ENCODE measurements around the gene DHRSX. TPM values are rescaled to one million over a fixed set of nuclear protein-coding genes. Genes with fewer than 3 reads are reported as not detected.

Gene DHRSX
- polyA plus RNA-seq, 3 donors: 12.9 to 33.2 (median 28.3) TPM

GRCh38 chrX:2533424-2533823 lies 32.6 kb upstream of the DHRSX start:
- Histone ChIP-seq H3K4me2 (replicated peaks; ENCODE audit: extremely low read depth, low read length, poor library complexity, severe bottlenecking) (no peak overlapping the region), H3K4me1 (ENCODE audit: control insufficient read depth in 1 of 2, insufficient read depth in 2 of 2, low read length in 2 of 2) (no peaks in the 10 kb centered on the region), H2AFZ (ENCODE audit: insufficient read depth, low read depth, low read length, poor library complexity, severe bottlenecking) (no peak overlapping the region), H3K27me3 (ENCODE audit: control insufficient read depth in 2 of 2, insufficient read depth in 2 of 2, low read length in 2 of 2) (no peaks in the 10 kb centered on the region), H4K20me1 (ENCODE audit: insufficient read depth, low read length) (no peaks in the 10 kb centered on the region), H3K27ac (ENCODE audit: low read depth in 1 of 2, low read length in 2 of 2) (no peak overlapping the region), H3K9ac (ENCODE audit: insufficient read depth, low read length, poor library complexity, severe bottlenecking) (no peak overlapping the region), H3K36me3 (replicated peaks in 1 of 2; ENCODE audit: control insufficient read depth in 1 of 2, insufficient read depth in 2 of 2, low read length in 2 of 2) (no peaks in the 10 kb centered on the region), H3K79me2 (ENCODE audit: insufficient read depth, low read length) (no peaks in the 10 kb centered on the region), H3K9me3 (replicated peaks in 1 of 2; ENCODE audit: control insufficient read depth in 1 of 2, insufficient read depth in 1 of 2, low read length in 2 of 2) (no peaks in the 10 kb centered on the region), H3K4me3 (replicated peaks in 1 of 3; ENCODE audit: low read depth in 2 of 3, low read length in 3 of 3) (no peak overlapping the region)
- H3K4me3 Mint-ChIP-seq: no peak overlapping the region
- no peaks in the 10 kb centered on the region for H3K36me3 Mint-ChIP-seq
- H3K9me3 Mint-ChIP-seq: peaks cover 0 to 3% (median 0%) of the 10 kb centered on the region in 7 donors
- H3K27ac Mint-ChIP-seq: no peak overlapping the region
- WGBS (ENCODE audit: insufficient coverage): 100% methylated on average over 2 of the region's 8 CpGs
- intact Hi-C loops (cut with micrococcal nuclease): no loop called here
- no peak for TF ChIP-seq CTCF (IDR thresholded peaks at IDR 0.05)
- peaks cover 0 to 11% (median 3%) of the 10 kb centered on the region in 3 donors for H3K27me3 Mint-ChIP-seq (ENCODE audit: low read depth in 3 of 3)
- no peak for DNase-seq
- peaks cover 6% of the 10 kb centered on the region for H3K4me1 Mint-ChIP-seq

- no peak overlapping the region for H3K4me3 Mint-ChIP-seq
- Histone ChIP-seq H3K4me3 (replicated peaks in 1 of 3; ENCODE audit: low read depth in 2 of 3, low read length in 3 of 3) (no peak overlapping the region), H3K36me3 (replicated peaks in 1 of 2; ENCODE audit: control insufficient read depth in 1 of 2, insufficient read depth in 2 of 2, low read length in 2 of 2) (no peaks in the 10 kb centered on the region), H3K9ac (ENCODE audit: insufficient read depth, low read length, poor library complexity, severe bottlenecking) (no peak overlapping the region), H3K27ac (ENCODE audit: low read depth in 1 of 2, low read length in 2 of 2) (no peak overlapping the region), H3K79me2 (ENCODE audit: insufficient read depth, low read length) (no peaks in the 10 kb centered on the region), H3K4me1 (ENCODE audit: control insufficient read depth in 1 of 2, insufficient read depth in 2 of 2, low read length in 2 of 2) (peaks cover 11 to 12% of the 10 kb centered on the region in 2 donors), H3K27me3 (ENCODE audit: control insufficient read depth in 2 of 2, insufficient read depth in 2 of 2, low read length in 2 of 2) (no peaks in the 10 kb centered on the region), H2AFZ (ENCODE audit: insufficient read depth, low read depth, low read length, poor library complexity, severe bottlenecking) (no peak overlapping the region), H4K20me1 (ENCODE audit: insufficient read depth, low read length) (no peaks in the 10 kb centered on the region), H3K9me3 (replicated peaks in 1 of 2; ENCODE audit: control insufficient read depth in 1 of 2, insufficient read depth in 1 of 2, low read length in 2 of 2) (no peaks in the 10 kb centered on the region), H3K4me2 (replicated peaks; ENCODE audit: extremely low read depth, low read length, poor library complexity, severe bottlenecking) (no peak overlapping the region)
- no peak for DNase-seq
- no peaks in the 10 kb centered on the region for H3K36me3 Mint-ChIP-seq
- 100% methylated on average over 4 of the region's 10 CpGs for WGBS (ENCODE audit: insufficient coverage)
- no peaks in the 10 kb centered on the region for H3K4me1 Mint-ChIP-seq
- peaks cover 0 to 8% (median 3%) of the 10 kb centered on the region in 7 donors for H3K9me3 Mint-ChIP-seq
- no peak overlapping the region for H3K27ac Mint-ChIP-seq
- no peak for TF ChIP-seq CTCF (IDR thresholded peaks at IDR 0.05)
- H3K27me3 Mint-ChIP-seq (ENCODE audit: low read depth in 3 of 3): peaks cover 0 to 4% (median 0%) of the 10 kb centered on the region in 3 donors
- intact Hi-C loops (cut with micrococcal nuclease): no loop called here
Measured at GRCh38 chrX:2526390-2526789, 25.6 kb upstream of the DHRSX start.

Data from CD14-positive monocyte (primary cell).